NCI-H82 treated with DMSO at 0.1 percent for 48 hours (cell line): Measurements from ENCODE around the gene SNX15.
"Not testable (repeated sequence)": the region's sequence is repeated elsewhere in the genome, so short reads cannot be mapped to it uniquely, and the experiment has no call there.

Source experiments
- DNase-seq: peaks from one replicate; lab custom pipeline; 2025; ENCODE audit not compliant: unreplicated experiment; lab: John Stamatoyannopoulos, UW

The SNX15 gene, protein sequence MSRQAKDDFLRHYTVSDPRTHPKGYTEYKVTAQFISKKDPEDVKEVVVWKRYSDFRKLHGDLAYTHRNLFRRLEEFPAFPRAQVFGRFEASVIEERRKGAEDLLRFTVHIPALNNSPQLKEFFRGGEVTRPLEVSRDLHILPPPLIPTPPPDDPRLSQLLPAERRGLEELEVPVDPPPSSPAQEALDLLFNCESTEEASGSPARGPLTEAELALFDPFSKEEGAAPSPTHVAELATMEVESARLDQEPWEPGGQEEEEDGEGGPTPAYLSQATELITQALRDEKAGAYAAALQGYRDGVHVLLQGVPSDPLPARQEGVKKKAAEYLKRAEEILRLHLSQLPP

DNA sequence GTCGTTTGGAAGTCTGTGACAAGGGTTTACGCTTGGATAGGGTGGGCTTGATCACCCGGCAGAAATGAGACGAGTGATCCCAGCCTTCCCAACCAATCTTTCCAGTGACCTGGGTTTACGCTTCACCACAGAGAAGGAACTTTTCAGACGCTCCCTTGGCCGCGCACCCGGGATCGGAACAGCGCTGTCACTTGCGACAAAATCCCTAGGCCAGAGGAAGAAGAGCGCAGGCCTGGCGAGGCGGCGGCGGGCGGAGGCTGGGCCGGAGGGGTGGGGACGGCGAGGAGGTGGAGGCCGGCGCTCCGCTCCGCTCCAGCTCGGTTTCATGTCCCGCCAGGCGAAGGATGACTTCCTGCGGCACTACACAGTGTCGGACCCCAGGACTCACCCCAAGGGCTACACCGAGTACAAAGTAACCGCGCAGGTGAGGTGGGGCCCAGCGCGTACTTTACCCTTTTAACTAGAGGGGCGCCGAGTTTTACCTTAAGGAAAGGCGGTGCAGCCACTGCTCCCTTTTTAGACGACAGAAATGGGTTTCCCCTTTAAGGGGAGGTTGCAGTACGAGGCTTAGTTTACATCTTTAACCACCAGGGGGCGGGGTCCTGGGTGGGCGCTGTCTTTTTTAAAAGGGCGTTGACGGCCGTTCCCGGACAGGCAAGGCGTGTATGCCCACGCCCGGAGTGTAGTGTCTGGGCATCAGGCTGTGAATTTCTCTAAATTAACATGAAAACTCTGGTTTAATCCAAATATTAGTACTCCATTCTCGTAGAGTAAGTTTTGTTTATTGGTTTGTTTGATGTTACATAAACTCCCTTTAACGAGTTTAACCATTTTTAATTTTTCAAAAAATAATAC is at the start of gene SNX15:
SNX15 (plus strand) TSS at position 227 of the 855 bp plus-strand sequence; CDS start at position 326, 99 bp downstream.
- DNase-seq = peak; percentile 95

DNA sequence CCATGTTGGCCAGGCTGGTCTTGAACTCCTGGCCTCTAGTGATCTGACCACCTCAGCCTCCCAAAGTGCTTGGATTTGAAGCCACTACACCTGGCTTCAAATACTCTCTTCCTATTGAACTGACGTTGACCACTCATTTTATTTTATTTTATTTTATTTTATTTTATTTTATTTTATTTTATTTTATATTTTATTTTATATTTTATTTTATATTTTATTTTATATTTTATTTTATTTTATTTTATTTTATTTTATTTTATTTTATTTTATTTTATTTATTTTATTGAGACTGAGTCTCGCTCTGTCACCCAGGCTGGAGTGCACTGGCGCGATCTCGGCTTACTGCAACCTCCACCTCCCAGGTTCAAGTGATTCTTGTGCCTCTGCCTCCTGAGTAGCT is 43.9 kb upstream of the SNX15 start:
- DNase-seq = not testable (repeated sequence)

DNA sequence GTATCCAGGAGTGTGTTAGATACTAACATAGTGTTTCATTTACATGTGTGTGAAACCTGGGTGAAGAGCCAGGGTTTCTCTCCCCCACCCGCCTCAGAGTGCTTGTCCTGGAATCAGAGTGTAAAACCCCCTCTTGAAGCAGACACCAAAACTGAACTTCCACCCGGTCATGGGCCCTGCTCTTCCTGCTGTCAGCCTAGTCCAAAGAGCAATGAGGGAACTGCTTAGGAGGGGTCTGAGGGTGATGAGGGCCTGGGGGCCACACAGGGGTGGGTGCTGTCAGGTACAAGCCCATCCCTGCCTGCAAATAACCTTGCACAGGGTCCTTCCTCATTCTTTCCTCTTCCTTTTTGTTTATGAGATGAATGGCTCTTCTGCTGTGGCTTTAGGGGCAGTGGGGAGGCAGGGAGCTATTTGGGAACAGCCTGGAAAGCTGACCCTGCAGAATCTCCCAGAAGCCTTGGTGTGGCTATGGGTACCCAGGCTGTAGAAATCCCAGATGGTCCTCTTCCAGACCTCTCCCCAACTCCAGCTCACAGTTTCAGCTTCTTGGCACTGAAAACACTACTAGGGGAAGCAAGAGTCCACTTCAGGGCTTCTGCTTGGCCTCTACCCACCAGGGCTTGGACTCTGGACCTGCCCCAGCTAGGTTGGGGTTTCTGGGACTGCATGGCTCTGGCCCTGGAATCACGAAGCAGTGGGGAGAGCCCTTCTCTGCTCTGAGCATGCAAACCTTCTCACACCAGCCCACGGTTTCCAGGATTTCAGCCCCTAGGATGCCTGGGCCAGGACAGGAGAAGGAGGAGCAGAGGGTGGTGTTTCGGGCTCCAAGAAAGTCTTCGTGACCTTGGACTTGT is 39.0 kb upstream of the SNX15 start:
- no peak for DNase-seq

DNA sequence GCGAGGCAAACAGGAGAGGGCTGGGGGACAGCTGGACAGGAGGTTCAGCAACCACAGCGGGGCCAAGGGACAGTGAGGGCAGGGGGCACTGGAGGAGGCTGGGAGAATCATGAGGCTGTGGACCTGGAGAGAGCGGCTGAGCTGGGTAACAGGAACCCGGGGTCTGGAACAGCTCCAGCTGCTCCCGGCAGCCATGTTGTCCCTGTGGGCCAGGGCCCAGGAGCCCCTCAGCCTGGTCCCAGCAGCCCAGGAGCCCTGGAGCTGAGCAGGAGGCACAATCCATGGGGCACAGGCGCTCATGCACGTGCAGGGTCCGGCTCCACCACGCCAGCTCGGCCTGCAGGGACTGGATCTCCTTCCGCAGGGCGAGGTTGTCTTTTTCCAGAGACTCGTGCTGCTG is 37.8 kb upstream of the SNX15 start:
- no peak for DNase-seq

DNA sequence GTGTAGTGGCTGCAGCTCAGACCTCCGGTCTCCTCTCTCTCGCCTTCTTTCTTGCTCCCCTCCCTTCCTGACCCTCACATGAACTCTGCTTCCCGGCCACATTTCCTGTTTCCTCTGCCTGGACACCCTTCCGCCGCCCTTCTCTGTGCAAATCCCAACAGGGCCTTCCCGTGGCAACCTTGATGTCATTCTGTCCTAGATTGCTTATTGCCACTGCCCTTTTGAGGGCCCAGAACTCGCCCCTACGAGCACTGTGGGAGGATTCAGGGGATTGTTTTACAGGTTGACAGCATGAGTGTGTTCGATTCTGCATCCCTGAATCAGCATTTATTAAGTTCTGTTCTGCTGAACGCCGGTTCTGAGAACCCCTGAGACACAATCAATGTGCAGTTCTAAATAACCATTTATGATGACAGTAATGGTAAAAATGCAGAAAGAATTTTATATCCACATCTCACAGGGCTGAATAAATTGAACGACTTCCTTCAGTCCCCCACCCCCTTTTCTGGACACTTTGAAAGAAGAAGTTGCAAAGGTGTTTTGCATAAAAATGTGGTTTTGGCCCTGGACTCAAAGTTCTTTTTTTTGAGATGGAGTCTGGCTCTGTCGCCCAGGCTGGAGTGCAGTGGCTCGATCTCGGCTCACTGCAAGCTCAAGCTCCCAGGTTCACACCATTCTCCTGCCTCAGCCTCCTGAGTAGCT is 36.9 kb upstream of the SNX15 start:
- DNase-seq = no peak

DNA sequence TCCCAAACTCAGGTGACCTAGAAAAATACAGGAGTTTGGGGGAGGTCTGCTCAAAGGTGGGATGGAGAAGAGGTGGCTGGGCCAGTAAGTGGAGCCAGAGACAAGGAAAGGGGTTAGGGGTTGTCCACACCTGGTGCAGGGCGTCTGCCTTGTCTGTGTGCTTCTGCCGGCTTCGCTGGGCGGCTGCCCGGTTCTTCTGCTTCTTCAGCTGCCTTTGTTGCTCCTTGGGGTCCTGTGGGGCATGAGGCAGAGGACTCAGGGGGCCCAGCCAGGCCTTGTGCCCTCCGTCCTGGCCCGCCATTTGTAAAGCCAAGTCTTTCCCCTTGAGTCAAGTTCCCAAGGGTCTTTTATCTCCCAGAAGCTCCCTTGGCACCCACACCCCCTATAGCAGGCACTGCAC is 32.9 kb upstream of the SNX15 start:
- DNase-seq = no peak

DNA sequence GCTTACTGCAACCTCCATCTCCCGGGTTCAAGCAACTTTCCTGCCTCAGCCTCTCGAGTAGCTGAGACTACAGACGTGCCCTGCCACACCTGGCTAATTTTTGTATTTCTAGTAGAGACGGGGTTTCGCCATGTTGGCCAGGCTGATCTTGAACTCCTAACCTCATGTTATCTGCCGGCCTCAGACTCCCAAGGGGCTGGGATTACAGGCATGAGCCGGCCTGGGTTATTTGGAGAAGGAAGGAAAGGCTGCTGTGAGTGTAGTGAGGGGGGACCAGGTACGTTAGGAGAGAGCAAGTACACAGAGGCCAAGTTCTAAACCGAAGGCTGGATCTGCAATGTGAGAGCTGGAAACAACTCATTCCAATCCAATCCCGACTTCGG is 30.9 kb upstream of the SNX15 start:
- no peak for DNase-seq

DNA sequence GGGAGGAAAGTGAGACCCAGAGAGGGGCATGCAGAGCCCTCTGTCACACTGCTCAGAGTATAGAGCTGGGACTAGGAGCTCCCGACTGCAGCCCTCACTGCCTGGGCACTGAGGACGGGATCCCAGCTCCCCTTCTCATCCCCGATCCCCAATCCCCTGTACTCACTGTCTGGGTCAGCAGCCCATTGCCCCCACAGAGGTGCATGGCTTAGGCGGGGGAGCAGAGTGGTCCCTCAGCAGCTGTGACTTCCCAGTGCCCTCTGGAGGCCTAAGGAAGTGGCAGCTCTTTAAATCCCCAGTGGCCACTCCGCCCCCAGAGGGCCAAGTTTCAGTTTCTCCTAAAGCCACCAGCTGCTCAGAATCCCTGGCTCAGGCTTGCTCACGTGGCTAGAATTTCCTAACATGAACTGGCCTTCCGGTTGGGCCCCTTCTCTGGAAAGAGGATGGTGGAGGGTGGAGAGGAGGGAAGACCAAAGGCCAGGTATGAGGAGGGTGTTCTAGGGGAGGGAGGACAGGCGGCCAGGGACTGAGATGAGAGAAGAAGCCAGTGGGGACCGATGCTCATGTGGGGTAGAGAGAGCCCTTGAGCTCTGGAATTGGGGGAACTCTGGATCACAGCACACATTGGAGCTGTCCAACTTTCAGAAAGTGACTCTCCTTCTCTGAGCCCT is 30.4 kb upstream of the SNX15 start, which contains the start of gene BATF2:
BATF2 (minus strand) TSS at position 262 of the 671 bp plus-strand sequence; CDS start at position 205, 57 bp downstream.
- DNase-seq = peak; percentile 74

DNA sequence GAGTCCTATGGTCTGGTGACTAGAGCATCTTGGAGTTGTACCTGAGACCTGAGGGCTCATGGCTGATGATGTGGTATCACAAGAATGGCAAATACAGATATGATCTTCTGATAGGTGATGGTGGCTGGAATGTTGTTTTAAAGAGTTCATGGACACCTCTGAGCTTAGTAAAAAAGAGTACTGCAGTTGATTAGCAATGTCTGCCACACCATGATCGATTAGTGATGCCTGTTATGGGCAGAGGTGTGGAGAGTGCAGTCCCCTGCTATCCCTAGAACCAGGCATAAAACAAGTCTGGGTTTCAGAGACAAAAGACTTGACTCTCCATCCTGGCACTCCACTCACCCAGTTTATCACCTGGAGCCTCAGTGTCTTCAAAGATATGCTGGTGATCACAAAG is 29.1 kb upstream of the SNX15 start:
- no peak for DNase-seq

DNA sequence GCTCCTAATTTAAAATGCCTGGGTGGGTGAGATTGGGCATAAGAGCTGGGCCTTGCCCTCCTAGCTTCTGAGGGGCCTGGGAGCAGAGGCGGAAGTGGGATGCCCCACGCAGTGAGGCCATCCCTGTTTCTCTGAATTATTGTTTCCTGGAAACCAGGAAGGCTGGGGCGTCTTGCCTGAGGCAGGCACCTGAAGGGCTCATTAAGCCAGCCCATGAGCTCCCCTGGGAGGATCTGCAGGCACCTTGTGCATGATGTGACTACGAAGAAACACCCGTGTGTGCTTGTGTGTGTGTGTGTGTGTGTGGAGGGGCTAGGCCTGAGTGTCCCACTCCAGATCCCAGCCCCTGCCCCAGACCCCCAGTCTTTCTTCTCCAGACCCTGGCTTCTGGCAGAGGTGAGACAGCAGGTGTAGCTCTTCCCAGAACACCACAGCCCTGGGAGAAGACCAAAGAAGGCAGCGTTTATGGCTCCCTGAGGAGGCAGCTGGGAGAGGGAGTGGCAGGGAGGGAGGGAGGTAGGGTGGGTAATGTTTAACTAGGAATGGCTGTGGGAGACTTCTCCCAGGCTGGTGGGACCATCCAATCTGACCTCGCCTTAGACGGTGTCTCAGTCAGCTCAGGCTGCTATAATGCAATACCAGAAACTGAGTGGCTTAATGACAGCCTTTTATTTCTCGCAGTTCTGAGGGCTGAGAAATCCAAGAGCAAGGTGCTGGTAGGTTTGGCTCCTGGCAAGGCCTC is 28.4 kb upstream of the SNX15 start:
- DNase-seq = no peak

DNA sequence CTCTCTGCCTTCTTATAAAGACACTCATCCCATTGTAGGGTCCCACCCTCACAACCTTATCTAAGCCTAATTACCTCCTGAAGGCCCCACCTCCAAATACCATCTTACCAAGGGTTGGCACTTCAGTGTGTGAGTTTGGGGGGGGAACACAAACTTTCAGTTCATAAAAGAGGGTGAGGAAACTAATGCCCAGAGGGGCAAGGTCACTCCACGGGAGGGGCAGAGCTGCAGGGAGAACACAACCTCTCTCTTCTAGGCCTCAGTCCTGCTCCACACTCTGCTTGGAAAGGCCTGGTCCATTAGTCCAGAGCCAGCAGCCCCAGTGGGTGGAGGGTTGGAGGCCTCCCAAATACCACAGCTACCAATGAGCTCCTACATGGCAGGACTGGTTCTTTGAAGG is 27.8 kb upstream of the SNX15 start:
- no peak for DNase-seq

DNA sequence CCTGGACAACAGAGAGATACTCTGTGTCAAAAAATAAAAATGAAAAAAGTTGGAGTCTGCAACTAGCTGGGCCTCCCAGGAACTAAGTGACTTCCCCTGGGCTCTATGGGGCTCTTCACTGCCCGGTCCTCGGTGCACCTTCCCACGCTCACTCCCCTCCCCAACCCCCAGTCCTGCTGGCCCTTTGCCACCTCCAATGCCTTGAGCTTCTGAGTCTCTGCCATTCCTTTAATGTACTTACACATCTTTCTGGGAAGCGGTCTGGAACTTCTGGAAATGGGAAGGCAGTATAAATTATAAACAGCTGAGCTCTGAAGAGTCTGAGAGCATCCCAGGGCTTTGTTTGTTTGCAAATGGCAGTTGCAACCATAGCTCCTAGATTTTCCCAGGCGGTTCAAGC is 24.5 kb upstream of the SNX15 start:
- no peak for DNase-seq

DNA sequence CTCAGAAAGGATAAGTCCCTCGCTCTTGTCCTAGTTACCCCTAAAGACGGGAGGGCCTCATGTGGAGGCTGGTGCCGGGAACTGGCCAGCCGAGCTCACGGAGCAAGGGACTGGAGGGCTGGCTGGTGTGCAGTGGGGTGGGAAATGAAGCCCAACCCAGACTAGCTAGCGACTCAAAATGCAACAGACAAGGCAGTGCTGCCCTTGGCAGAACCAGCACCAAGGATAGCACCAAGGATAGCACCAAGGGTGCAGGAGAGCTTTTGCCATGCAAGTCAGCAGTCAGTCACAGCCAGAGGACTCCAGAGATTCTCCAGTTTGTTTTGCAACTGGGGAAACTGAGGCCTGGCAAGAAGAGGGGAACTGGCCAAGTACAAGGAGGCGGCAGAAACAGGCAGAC is 24.0 kb upstream of the SNX15 start:
- DNase-seq = no peak

DNA sequence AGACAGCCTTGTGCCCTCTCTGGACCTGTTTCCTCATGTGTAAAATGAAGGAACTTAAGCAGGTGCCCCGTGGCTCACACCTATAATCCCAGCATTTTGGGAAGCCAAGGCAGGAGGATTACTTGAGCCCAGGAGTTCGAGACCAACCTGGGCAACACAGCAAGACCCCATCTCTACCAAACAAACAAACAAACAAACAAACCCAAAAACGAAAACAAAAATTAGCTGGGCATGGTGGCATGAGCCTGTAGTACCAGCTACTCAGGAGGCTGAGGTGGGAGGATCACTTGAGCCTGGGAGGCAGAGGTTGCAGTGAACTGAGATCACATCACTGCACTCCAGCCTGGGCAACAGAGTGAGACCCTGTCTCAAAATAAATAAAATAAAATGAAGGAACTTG is 23.3 kb upstream of the SNX15 start:
- DNase-seq = not testable (repeated sequence)

DNA sequence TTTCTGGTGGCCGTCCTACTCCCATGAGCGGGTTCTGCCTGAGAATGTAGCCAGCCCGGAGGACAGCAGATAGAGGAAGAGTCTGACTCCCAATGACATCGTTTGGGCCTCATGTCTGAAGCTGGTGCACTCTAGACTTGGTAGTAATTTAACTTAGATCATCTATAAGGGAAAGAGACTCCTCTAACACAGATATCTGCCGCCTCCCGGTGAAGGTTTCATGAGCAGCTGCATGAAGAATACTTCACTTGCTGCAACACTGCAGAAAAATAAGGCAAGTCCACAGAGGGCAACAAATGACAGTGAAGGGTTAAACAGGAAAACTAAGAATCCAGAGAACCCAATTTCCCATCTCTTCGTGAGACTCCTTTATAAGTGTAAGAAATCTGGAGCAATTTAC is 19.2 kb upstream of the SNX15 start:
- no peak for DNase-seq

DNA sequence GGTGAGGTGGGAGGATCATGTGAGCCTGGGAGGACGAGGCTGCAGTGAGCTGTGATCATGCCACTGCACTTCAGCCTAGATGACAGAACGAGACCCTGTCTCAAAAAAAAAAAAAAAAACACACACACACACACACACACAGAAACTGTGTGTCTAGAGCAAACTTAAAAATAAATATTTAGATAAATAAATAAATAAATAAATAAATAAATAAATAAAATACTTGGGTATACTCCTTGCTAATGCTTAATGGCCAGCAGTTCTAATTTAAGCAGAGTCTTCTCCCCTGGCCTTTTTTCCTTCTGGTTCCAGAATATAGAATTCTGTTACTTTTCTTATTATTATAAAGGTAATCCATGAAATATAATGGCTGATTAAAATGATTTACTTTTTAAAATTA is 18.4 kb upstream of the SNX15 start:
- DNase-seq = no peak

DNA sequence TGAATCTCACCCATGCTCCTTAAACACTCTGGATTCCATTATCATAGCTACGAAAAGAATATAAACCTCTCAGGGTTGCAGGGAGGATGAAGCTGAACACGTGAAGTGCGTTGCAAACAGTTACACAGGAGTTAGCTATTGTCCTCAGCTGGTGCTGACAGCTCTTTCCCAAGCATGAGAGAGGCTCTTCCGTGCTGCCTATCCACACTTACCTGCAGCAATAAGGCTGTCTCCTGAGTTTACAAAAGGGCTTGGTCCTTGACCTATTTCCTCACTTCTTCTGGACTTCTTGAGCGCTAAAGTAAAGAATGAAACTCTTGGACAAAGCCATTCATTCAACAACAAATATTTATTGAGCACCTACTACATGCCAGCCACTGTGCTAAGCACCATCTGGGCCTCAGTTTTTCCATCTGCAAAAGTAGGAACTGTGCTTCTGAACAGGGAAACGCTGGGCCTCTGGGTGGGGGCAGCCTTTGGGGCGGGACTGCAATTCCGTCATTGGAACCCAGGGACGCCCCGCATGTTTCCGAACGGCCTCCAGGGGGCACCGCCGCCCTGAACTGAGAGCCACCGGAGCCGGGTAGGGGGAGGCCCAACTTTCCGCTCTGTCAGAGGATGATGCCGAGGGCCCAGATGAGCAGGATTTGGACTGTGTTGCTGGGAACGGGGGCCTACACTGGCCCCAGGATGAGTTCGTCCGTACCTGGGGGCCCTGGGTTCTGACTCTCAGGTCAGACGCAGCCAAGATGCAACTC is 13.9 kb upstream of the SNX15 start:
- DNase-seq = peak; percentile 67

DNA sequence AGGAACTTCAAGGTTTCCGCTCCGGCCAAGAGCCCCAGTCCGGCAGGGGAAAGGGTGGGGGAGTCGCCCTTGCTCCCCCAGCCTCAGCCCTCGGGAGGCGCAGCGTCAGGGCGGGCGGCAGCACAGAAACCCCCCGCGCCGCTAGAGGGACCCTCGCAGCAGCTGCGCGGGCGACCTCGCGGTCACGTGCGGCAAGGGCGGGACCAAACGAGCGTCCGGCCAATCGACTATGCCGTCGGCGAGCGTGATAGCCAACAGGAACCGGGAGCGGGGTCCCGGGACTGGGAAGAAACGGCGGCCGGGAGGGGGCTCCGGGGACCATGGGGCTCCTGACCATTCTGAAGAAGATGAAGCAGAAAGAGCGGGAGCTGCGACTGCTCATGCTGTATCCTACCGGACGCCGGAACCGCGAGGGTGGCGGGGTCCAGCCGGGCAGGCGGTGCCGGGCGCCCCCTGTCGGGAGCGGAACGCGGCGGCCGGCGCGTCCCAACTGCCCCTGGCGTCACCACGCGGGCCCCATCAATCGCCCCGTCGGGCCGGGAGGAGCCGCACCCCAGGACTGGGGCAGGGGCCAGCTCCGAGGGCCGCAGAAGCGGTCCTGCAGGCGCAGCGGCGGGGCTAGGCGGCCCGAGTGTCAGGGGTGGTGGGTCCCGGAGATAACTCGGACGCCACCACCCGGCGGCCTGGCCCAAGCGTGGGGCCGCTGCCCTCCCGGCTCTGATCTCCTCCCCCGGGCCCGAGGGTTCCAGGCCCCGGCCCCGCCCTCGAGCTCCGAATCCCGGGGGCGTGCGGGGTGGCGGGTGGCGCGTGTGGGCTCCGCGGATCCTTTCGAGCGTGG is 13.1 kb upstream of the SNX15 start, which contains the start of gene ARL2:
ARL2 (plus strand) TSS at position 273 of the 838 bp plus-strand sequence; CDS start at position 321, 48 bp downstream.
- DNase-seq = peak; percentile 61
